Psoas muscle (tissue), 8 donors: ENCODE results near the gene VASH2. TPM values are rescaled to one million over a fixed set of nuclear protein-coding genes. Genes with fewer than 3 reads are reported as not detected.

Source experiments
- ATAC-seq, 4 donors: fragments of 200-7000 bp; cut with Tn5 transposase; one replicate each; pipeline ENCODE4 v1.9.1; 2020; ENCODE audit warnings: moderate library complexity in 3 of 4, mild to moderate bottlenecking in 2 of 4
- DNase-seq, 2 donors: peaks; one replicate each; pipeline ENCODE4 v3.0.0-alpha.2; 2020
- H3K27ac ChIP-seq: fragments of 200-600 bp; one replicate; pipeline ENCODE4 v1.8.0; 2022
- H3K27me3 ChIP-seq, 3 donors: fragments of 200-600 bp in 1 of 3; one replicate each; pipeline versions ENCODE4 v1.6.1 to v1.8.0; 2013 to 2022; ENCODE audit warnings: low read length in 2 of 3, mild to moderate bottlenecking in 2 of 3, moderate library complexity in 1 of 3; ENCODE audit not compliant: insufficient read depth in 3 of 3
- H3K36me3 ChIP-seq, 2 donors: fragments of 200-600 bp in 1 of 2; one replicate each; pipeline versions ENCODE4 v1.6.1 to v1.8.0; 2013 to 2022; ENCODE audit warnings: low read depth in 1 of 2, mild to moderate bottlenecking in 1 of 2, moderate library complexity in 1 of 2; ENCODE audit not compliant: insufficient read depth in 1 of 2
- H3K4me1 ChIP-seq: fragments of 200-600 bp; one replicate; pipeline ENCODE4 v1.8.0; 2022
- H3K4me3 ChIP-seq: fragments of 200-600 bp; one replicate; pipeline ENCODE4 v1.8.0; 2022; ENCODE audit warnings: mild to moderate bottlenecking
- H3K9me3 ChIP-seq: fragments of 200-600 bp; one replicate; pipeline ENCODE4 v1.8.0; 2022
- WGBS, 3 donors: extraction: QIAGEN DNeasy Blood & Tissue Kit; methylation state at CpG; one replicate each; pipeline versions ENCODE4 v1.1.6 to v1.1.7; 2013; 5-methylcytosine and 5-hydroxymethylcytosine counted together
- intact Hi-C, 2 donors: fragments of 100-400 bp; cut with DNase I; formaldehyde crosslinking; loops; one replicate each; pipeline versions ENCODE4 v1.11.0 to v1.14.2; 2022
- polyA plus RNA-seq, 3 donors: library from polyadenylated mRNA; stranded (reverse); fragments of 200-250 nt; gene quantifications; one replicate each; pipeline ENCODE4 v1.2.3, GENCODE V29; 2013
- total RNA-seq, 4 donors: library from RNA; stranded (reverse); fragmentation: NEBNext Ultra II Directional in 2 of 4; extraction: Animal tissue kit (Norgen Biotek cat#: 25700) in 2 of 4; gene quantifications; one replicate each; pipeline versions ENCODE4 v1.2.1 to v1.2.4, GENCODE V29; 2021 to 2023
- TF ChIP-seq, protein P1 (sequence below): fragments of 200-600 bp; IDR thresholded peaks from one replicate; pipeline ENCODE4 v1.8.0; 2022; ENCODE audit warnings: antibody characterized with exemption
- donor health status: healthy with polysubstance abuse.
- donor health status: DM: no; HTN: no; CAD: no; lungs with moderate emphysema.
- donor health status: Bipolar disorder and iron deficiency.
- donor health status: healthy.
- donor health status: DM: yes; HTN: yes; CAD: no.
- donor health status: DM: no; HTN: no; CAD: no.
- donor health status: DM: no; HTN: no; CAD: no.
- donor health status: DM: yes; HTN: yes; CAD: no.

VASH2 gene
- total and polyA plus RNA-seq, 7 donors: 0.09 to 1.6 (median 0.17) TPM

DNA sequence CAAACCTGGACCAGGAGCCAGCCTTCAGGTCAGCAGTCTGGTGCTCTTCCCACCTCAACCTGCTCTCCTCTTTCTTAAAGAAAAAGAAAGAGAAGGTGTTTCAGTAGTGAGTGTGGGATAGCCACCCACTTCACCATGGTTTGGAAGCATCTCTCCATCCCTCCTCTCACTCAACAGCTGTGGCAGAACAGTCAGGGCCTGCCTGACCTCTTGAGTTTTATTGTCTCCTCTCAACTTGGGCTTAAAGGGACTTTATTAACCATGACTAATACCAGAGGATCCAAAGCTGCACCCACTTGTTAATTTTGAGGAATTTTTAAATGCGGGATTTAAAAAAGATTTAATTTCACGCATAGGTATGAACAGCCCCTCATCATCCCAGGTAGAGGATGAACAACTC, 570 bp upstream of the VASH2 start:
- H3K27ac ChIP-seq: no peak overlapping the region
- H3K27me3 ChIP-seq: peaks cover 0 to 9% (median 0%) of the 10 kb centered on the region in 3 donors
- H3K9me3 ChIP-seq: no peaks in the 10 kb centered on the region

DNA sequence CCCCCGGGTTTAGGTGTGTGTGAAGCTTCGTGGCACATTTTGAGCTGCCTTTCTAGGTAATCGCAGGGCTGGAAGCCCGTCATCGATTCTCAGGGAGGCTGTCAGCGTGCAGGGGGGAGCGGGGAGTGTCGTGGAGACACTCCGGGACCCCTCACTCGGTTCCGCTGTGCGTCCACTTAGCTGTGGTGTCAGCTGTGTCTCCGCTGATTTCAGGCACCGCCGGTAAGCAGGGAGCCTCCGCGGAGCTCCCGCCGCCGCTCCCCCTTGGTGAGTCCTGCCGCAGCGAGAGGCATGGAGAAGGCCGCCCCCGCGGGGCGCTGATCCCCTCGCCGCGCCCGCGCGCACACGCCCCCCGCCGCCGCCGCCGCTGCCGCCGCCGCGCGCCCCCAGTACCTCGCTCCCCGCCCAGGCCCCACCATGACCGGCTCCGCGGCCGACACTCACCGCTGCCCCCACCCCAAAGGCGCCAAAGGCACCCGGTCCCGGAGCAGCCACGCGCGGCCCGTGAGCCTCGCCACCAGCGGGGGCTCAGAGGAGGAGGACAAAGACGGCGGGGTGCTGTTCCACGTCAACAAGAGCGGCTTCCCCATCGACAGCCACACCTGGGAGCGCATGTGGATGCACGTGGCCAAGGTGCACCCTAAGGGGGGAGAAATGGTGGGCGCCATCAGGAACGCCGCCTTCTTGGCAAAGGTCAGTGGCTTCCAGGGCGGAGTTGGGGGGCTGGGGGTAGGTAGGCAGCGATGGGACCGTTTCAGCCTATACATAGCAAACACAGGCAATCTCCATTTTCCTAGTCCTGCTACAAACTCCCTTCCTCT, 995 bp downstream of the VASH2 start:
- H3K27ac ChIP-seq: no peak overlapping the region
- H3K4me1 ChIP-seq: peaks cover 14% of the 10 kb centered on the region
- H3K36me3 ChIP-seq: no peaks in the 10 kb centered on the region
- H3K27me3 ChIP-seq: peaks cover 0 to 9% (median 0%) of the 10 kb centered on the region in 3 donors
- TF ChIP-seq, protein P1, sequence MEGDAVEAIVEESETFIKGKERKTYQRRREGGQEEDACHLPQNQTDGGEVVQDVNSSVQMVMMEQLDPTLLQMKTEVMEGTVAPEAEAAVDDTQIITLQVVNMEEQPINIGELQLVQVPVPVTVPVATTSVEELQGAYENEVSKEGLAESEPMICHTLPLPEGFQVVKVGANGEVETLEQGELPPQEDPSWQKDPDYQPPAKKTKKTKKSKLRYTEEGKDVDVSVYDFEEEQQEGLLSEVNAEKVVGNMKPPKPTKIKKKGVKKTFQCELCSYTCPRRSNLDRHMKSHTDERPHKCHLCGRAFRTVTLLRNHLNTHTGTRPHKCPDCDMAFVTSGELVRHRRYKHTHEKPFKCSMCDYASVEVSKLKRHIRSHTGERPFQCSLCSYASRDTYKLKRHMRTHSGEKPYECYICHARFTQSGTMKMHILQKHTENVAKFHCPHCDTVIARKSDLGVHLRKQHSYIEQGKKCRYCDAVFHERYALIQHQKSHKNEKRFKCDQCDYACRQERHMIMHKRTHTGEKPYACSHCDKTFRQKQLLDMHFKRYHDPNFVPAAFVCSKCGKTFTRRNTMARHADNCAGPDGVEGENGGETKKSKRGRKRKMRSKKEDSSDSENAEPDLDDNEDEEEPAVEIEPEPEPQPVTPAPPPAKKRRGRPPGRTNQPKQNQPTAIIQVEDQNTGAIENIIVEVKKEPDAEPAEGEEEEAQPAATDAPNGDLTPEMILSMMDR: no peak
- ATAC-seq: peak in 1 of 4 donors; percentile 41
- peak overlapping the region; percentile 71 for H3K4me3 ChIP-seq
- no peak for DNase-seq
- WGBS, 3 donors: 4 to 7% (median 4%) methylated on average over 61 to 72 of the region's 72 CpGs
- H3K9me3 ChIP-seq: no peaks in the 10 kb centered on the region
- intact Hi-C loops: no loop called here

More for the DNA sequence above, 570 bp upstream of the VASH2 start:
- WGBS, 3 donors: 10 to 18% (median 16%) methylated on average over 2 of the region's 2 CpGs
- H3K4me3 ChIP-seq: peak overlapping the region; percentile 71
- H3K4me1 ChIP-seq: peaks cover 14% of the 10 kb centered on the region
- H3K36me3 ChIP-seq: no peaks in the 10 kb centered on the region
- TF ChIP-seq, protein P1: no peak
- DNase-seq (no peak), ATAC-seq (no peak)
- intact Hi-C loops: no loop called here

DNA sequence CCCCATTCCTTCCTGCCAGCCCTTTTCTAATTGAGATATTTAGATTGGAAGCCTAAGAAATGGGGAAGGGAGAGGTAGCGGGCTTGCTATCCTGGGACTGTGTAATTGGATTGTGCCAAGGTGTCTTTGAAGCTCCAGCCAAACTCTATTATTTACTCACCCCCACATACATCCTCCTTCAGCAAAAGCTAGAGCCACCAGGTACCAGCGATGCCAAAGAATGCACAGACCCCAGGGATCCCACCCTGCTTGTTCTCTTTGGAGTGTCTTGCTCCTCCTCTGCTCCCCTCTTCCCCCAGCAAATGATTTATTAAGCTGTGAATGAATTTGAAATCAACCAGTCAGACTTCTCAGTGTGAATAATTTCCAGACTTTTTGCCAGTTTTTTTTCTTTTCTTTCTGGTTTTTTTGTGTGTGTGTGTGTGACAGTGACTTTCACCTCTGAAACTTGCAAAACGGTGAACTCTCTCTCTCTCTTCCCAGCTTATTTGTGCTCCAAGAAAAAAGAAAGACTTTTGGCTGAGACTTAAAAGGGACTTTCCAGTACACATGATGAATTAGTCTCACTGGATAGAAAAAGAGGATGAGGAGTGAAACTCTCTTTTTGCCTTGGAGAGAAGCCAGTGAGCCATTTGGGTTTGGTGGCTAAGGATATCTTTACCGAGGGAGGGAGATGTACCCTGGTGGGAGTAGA, 1.8 kb downstream of the VASH2 start:
- Histone ChIP-seq H3K9me3 (no peaks in the 10 kb centered on the region), H3K4me1 (peaks cover 14% of the 10 kb centered on the region), H3K27ac (no peak overlapping the region), H3K27me3 (peaks cover 0 to 9% (median 0%) of the 10 kb centered on the region in 3 donors), H3K4me3 (no peak overlapping the region), H3K36me3 (no peaks in the 10 kb centered on the region)
- 17 to 40% (median 30%) methylated on average over 4 of the region's 4 CpGs for WGBS, 3 donors
- intact Hi-C loops: no loop called here
- DNase-seq (no peak), ATAC-seq (no peak)
- TF ChIP-seq, protein P1: no peak

DNA sequence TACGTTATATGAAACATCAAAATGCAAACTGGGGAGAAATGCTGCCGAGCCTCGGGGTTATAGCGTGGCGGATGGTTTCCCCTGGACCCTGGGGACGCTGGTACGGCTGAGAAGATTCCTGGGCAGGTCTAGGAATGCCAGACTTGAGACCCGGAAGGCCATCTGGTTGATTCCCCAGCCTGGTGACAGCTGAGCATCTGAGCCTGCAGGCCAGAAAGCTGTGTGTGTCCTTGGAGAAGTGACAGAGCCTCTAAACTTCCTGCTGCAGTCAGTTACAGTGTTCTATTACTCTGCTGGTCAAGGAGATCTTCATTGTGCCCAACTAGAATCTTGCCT, 2.3 kb downstream of the VASH2 start:
- Histone ChIP-seq H3K36me3 (no peaks in the 10 kb centered on the region), H3K27ac (no peak overlapping the region), H3K27me3 (peaks cover 0 to 9% (median 0%) of the 10 kb centered on the region in 3 donors), H3K9me3 (no peaks in the 10 kb centered on the region), H3K4me1 (peaks cover 14% of the 10 kb centered on the region), H3K4me3 (no peak overlapping the region)
- 19 to 30% (median 22%) methylated on average over 8 of the region's 8 CpGs for WGBS, 3 donors
- TF ChIP-seq, protein P1: no peak
- intact Hi-C loops: no loop called here
- peak in 3 of 4 donors; percentile 29 to 64 (median 41) for ATAC-seq
- DNase-seq: no peak
